Astrocyte of the cerebellum (primary cell): ENCODE results near the gene RAD9A.

ENCODE experiments used
- DNase-seq: peaks from one replicate; pipeline ENCODE4 v3.0.0-alpha.2; 2011; ENCODE audit warnings: low read depth
- H3K4me3 ChIP-seq: 2 replicates; pipeline ENCODE4 v1.5.1; 2011; ENCODE audit warnings: mild to moderate bottlenecking, low read depth, low read length, moderate library complexity
- in situ Hi-C: cut with HindIII; loops from 2 replicates; pipeline ENCODE4 v1.10.0; 2017; ENCODE audit warnings: low sequenced_read_pairs
- TF ChIP-seq, protein P1 (sequence below): IDR thresholded peaks from 2 replicates; pipeline ENCODE4 v1.5.1; 2012; ENCODE audit warnings: low read length, low read depth, moderate library complexity, mild to moderate bottlenecking; ENCODE audit errors: missing control alignments

The RAD9A gene

DNA sequence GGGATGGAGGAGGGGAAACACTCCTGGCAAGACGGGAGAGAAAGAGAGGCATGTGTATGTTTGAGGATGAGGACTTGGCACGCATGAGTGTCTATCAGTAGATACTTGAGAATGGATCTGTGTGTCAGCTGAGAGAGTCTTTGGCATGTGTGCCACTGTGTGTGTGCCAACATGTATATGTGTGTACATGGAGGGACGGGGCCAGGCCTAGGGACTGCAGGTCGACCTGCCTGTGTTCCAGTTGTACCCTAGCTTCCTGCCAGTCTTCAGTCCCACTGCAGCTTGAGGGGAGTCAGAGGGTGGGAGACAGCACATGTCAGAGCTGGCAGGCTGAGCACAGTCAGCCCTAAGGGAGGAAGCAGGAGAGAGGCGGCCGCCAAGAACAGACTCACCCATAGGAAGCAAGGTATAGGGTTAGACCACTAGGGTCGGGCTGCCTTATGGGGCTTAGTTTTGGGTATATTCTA is 24.0 kb upstream of the RAD9A start:
- in situ Hi-C loops: no loop called here
- TF ChIP-seq, protein P1, sequence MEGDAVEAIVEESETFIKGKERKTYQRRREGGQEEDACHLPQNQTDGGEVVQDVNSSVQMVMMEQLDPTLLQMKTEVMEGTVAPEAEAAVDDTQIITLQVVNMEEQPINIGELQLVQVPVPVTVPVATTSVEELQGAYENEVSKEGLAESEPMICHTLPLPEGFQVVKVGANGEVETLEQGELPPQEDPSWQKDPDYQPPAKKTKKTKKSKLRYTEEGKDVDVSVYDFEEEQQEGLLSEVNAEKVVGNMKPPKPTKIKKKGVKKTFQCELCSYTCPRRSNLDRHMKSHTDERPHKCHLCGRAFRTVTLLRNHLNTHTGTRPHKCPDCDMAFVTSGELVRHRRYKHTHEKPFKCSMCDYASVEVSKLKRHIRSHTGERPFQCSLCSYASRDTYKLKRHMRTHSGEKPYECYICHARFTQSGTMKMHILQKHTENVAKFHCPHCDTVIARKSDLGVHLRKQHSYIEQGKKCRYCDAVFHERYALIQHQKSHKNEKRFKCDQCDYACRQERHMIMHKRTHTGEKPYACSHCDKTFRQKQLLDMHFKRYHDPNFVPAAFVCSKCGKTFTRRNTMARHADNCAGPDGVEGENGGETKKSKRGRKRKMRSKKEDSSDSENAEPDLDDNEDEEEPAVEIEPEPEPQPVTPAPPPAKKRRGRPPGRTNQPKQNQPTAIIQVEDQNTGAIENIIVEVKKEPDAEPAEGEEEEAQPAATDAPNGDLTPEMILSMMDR: no peak
- no peak overlapping the region for H3K4me3 ChIP-seq
- DNase-seq: no peak

DNA sequence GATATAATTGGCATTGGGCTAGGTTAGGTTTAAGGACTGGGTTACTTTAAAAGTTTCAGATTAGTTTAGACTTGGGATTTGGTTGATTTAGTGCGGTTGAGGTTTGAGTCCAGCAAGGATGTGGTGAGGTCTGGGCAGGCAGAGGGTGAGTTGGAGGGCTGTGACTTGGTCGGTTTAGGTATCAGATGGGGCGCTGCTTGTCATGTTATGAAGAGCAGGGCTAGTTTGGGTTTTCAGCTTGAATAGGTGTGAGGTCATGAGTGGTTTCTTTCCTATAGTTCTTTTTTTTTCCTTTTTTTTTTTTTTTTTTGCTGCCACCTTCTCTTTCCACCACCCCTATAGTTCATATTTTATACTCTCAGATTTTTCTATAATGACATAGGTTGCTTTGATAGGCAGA is 23.2 kb upstream of the RAD9A start:
- in situ Hi-C loops: no loop called here

DNA sequence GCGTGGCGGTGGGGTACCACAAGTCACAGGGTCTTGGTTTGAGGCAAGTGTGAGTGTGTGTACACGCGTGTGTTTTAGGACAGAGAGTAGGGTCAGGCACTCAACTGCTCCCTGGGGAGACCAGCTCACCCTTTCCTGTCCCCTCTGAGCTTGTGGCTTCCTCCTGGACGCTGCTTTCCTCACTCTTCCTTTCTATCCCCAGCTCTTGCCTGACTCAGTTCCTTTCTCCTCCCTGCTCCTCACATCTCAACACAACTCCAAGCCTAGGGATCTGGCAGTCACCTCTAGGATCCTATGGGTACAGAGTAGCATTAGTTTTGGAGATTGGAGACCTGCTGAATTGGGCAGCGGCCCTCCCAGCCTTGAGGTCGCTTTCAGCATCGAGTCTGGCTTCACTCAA is 22.5 kb upstream of the RAD9A start:
- H3K4me3 ChIP-seq: no peak overlapping the region
- TF ChIP-seq, protein P1: no peak
- no peak for DNase-seq
- in situ Hi-C loops: no loop called here

More for the DNA sequence above, 23.2 kb upstream of the RAD9A start:
- TF ChIP-seq, protein P1: no peak
- H3K4me3 ChIP-seq: no peak overlapping the region
- DNase-seq: no peak

DNA sequence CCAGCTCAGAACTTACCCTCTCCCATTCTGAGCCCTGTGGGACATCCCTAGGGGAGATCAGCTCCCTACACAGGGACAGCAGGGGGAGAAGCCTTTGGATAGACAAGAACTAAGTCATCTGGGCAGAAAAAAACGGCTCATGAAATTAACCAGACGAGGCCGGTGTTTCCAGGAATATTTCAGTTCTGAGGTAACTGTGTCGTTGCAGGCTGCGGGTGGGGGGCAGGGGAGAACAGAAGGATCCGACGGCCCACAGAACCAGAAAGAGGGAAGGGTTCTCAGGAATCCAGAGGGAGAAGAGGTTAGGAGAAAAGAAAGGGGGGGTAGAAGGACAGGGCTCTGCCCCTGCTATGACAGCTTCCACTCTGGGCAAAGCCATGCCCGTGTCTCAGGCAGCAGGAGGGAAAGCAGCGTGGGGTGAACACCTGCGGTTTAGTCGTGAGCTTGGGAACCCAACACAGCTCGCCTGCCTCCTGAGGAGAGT is 21.9 kb upstream of the RAD9A start:
- TF ChIP-seq, protein P1: no peak
- in situ Hi-C loops: no loop called here
- DNase-seq: no peak
- no peak overlapping the region for H3K4me3 ChIP-seq

DNA sequence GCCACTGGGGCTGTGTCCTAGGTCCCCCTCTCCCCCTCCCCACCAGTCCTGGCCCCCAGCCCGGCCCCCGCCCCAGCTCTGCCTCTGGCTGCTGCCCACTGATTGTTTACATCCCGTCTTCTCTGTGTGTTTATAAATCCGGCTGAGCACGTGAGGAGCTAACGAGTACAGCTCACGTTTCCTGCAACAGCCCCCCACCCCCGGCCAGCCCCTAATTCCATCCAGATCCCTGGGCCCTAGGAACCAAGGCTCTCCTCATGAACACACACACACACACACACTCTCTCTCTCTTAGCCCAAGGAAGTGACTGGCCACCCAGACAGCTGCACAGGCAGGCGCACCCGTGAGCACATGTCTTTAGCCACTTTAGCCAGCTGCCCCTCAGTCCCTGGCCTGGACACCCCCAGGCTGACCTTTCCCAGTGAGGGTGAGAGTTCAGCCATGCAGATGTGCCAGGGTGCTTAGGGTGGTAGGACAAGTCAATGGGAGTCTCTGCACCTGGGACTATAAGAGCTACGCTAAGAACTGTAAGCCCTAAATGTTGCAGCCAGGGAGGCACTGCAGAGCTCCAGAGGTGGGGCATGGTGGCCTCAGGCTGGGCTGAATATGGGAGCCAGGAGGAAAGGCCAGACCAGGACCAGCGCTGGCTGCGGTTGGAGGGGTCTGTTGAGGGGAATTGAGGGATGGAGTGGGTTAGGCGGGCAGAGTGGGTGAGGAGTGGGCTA is 21.3 kb upstream of the RAD9A start:
- in situ Hi-C loops: no loop called here
- H3K4me3 ChIP-seq: peak overlapping the region; percentile 60
- no peak for DNase-seq
- TF ChIP-seq, protein P1: no peak

DNA sequence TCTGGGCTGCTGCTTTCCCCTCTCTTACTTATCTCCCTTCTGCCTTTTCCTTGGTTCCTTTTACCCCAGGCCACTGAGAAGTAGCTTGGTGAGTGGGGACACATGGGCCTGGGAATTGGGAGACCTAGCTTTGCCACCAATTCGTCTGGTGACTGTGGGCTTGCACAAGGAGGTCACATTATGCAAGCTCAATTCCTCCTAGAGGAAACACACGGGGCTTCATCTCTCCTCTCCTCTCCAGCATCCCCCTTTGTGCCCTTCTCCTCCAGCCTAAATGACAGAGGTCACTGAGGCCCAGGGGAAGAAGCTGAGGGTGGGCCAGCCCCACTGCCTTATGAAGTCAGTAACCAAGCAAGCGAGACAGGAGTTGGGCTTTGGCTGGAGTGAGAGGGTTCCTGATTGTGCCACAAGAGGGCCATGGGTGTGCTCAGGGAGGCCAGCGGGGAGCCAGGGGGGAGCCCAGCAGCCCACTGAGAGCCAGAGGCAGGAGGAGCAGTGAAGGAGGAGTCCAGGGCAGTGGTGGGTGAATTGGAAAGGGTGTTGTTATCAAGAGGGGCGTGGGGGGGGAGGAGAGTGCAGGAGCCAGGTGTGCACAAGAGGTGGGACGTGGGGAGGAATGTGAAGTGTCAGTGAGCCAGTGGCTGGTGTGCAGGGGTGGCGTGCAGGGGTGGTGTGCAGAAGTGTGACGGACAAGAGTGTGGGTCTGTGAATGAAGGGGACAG is 20.4 kb upstream of the RAD9A start:
- no peak for DNase-seq
- TF ChIP-seq, protein P1: peak; percentile 64
- peak overlapping the region; percentile 60 for H3K4me3 ChIP-seq
- in situ Hi-C loops: no loop called here
